ENCODE measurements around the gene DOK5. TPM values are rescaled to one million over a fixed set of nuclear protein-coding genes. Genes with fewer than 3 reads are reported as not detected.

DOK5 gene
- total RNA-seq, 1 donor from 2014 or later = 38.4 TPM

- Mint-ChIP-seq H3K27ac (no peak overlapping the region), H3K9me3 (no peaks in the 10 kb centered on the region), H3K27me3 (no peaks in the 10 kb centered on the region), H3K4me3 (no peak overlapping the region), H3K4me1 (no peaks in the 10 kb centered on the region), H3K36me3 (ENCODE audit: low read depth) (peaks cover 2% of the 10 kb centered on the region)
- intact Hi-C loops (cut with micrococcal nuclease) = no loop called here
- DNase-seq = no peak
These were observed 64.2 kb downstream of the DOK5 start for GRCh38 chr20:54539521-54540046.

GRCh38 chr20:54543369-54543768 is 68.0 kb downstream of the DOK5 start:
- H3K36me3 Mint-ChIP-seq (ENCODE audit: low read depth) = peaks cover 2% of the 10 kb centered on the region
- no peak for DNase-seq
- H3K9me3 Mint-ChIP-seq = no peaks in the 10 kb centered on the region
- H3K27me3 Mint-ChIP-seq = no peaks in the 10 kb centered on the region
- H3K4me3 Mint-ChIP-seq = no peak overlapping the region
- H3K4me1 Mint-ChIP-seq = no peaks in the 10 kb centered on the region
- no peak overlapping the region for H3K27ac Mint-ChIP-seq
- intact Hi-C loops (cut with micrococcal nuclease) = no loop called here

- no peak overlapping the region for H3K4me3 Mint-ChIP-seq
- intact Hi-C loops (cut with micrococcal nuclease) = no loop called here
- H3K27ac Mint-ChIP-seq = no peak overlapping the region
- peaks cover 2% of the 10 kb centered on the region for H3K4me1 Mint-ChIP-seq
- no peaks in the 10 kb centered on the region for H3K27me3 Mint-ChIP-seq
- peaks cover 2% of the 10 kb centered on the region for H3K36me3 Mint-ChIP-seq (ENCODE audit: low read depth)
- H3K9me3 Mint-ChIP-seq = no peaks in the 10 kb centered on the region
- DNase-seq = no peak
These were observed 70.4 kb downstream of the DOK5 start for GRCh38 chr20:54545676-54546358.

GRCh38 chr20:54548849-54549248 is 73.5 kb downstream of the DOK5 start:
- Mint-ChIP-seq H3K27me3 (no peaks in the 10 kb centered on the region), H3K4me1 (peaks cover 7% of the 10 kb centered on the region), H3K4me3 (no peak overlapping the region), H3K9me3 (no peaks in the 10 kb centered on the region), H3K36me3 (ENCODE audit: low read depth) (no peaks in the 10 kb centered on the region), H3K27ac (no peak overlapping the region)
- no peak for DNase-seq
- intact Hi-C loops (cut with micrococcal nuclease) = no loop called here

GRCh38 chr20:54549658-54550326 is 74.4 kb downstream of the DOK5 start:
- no peak for DNase-seq
- Mint-ChIP-seq H3K4me1 (peaks cover 7% of the 10 kb centered on the region), H3K36me3 (ENCODE audit: low read depth) (no peaks in the 10 kb centered on the region), H3K27ac (no peak overlapping the region), H3K9me3 (no peaks in the 10 kb centered on the region), H3K27me3 (no peaks in the 10 kb centered on the region), H3K4me3 (no peak overlapping the region)
- intact Hi-C loops (cut with micrococcal nuclease) = loop anchor here (1.0 kb wide), 1 partner anchor 75 kb away; no protein-coding TSS in a partner anchor

- no peak for DNase-seq
- Mint-ChIP-seq H3K27me3 (no peaks in the 10 kb centered on the region), H3K36me3 (ENCODE audit: low read depth) (no peaks in the 10 kb centered on the region), H3K4me3 (no peak overlapping the region), H3K27ac (peak overlapping the region; percentile 72), H3K4me1 (peaks cover 7% of the 10 kb centered on the region), H3K9me3 (no peaks in the 10 kb centered on the region)
- intact Hi-C loops (cut with micrococcal nuclease) = loop anchor here (1.0 kb wide), 1 partner anchor 77 kb away; no protein-coding TSS in a partner anchor
These were observed 75.5 kb downstream of the DOK5 start for GRCh38 chr20:54550776-54551396.

GRCh38 chr20:54554006-54554405 is 78.6 kb downstream of the DOK5 start:
- intact Hi-C loops (cut with micrococcal nuclease) = no loop called here
- Mint-ChIP-seq H3K4me1 (peaks cover 7% of the 10 kb centered on the region), H3K27ac (no peak overlapping the region), H3K27me3 (no peaks in the 10 kb centered on the region), H3K4me3 (no peak overlapping the region), H3K36me3 (ENCODE audit: low read depth) (no peaks in the 10 kb centered on the region), H3K9me3 (no peaks in the 10 kb centered on the region)
- no peak for DNase-seq

GRCh38 chr20:54555150-54555549 is 79.8 kb downstream of the DOK5 start:
- Mint-ChIP-seq H3K4me3 (no peak overlapping the region), H3K4me1 (peaks cover 7% of the 10 kb centered on the region), H3K9me3 (no peaks in the 10 kb centered on the region), H3K27ac (no peak overlapping the region), H3K36me3 (ENCODE audit: low read depth) (no peaks in the 10 kb centered on the region), H3K27me3 (no peaks in the 10 kb centered on the region)
- DNase-seq = no peak
- intact Hi-C loops (cut with micrococcal nuclease) = no loop called here

- DNase-seq = no peak
- Mint-ChIP-seq H3K4me1 (no peaks in the 10 kb centered on the region), H3K9me3 (no peaks in the 10 kb centered on the region), H3K27me3 (no peaks in the 10 kb centered on the region), H3K36me3 (ENCODE audit: low read depth) (peaks cover 2% of the 10 kb centered on the region), H3K4me3 (no peak overlapping the region), H3K27ac (no peak overlapping the region)
- intact Hi-C loops (cut with micrococcal nuclease) = no loop called here
These were observed 81.0 kb downstream of the DOK5 start for GRCh38 chr20:54556406-54556805.

- Mint-ChIP-seq H3K4me3 (no peak overlapping the region), H3K36me3 (ENCODE audit: low read depth) (peaks cover 2% of the 10 kb centered on the region), H3K27me3 (no peaks in the 10 kb centered on the region), H3K9me3 (no peaks in the 10 kb centered on the region), H3K4me1 (no peaks in the 10 kb centered on the region), H3K27ac (no peak overlapping the region)
- intact Hi-C loops (cut with micrococcal nuclease) = no loop called here
- no peak for DNase-seq
These were observed 82.6 kb downstream of the DOK5 start for GRCh38 chr20:54557806-54558590.

- no peaks in the 10 kb centered on the region for H3K27me3 Mint-ChIP-seq
- DNase-seq = no peak
- H3K9me3 Mint-ChIP-seq = no peaks in the 10 kb centered on the region
- H3K4me1 Mint-ChIP-seq = no peaks in the 10 kb centered on the region
- H3K27ac Mint-ChIP-seq = no peak overlapping the region
- no peak overlapping the region for H3K4me3 Mint-ChIP-seq
- H3K36me3 Mint-ChIP-seq (ENCODE audit: low read depth) = peaks cover 2% of the 10 kb centered on the region
- intact Hi-C loops (cut with micrococcal nuclease) = no loop called here
These were observed 84.5 kb downstream of the DOK5 start for GRCh38 chr20:54559890-54560289.

- intact Hi-C loops (cut with micrococcal nuclease) = no loop called here
- DNase-seq = no peak
- peaks cover 2% of the 10 kb centered on the region for H3K36me3 Mint-ChIP-seq (ENCODE audit: low read depth)
- H3K27me3 Mint-ChIP-seq = no peaks in the 10 kb centered on the region
- no peak overlapping the region for H3K27ac Mint-ChIP-seq
- no peaks in the 10 kb centered on the region for H3K9me3 Mint-ChIP-seq
- no peaks in the 10 kb centered on the region for H3K4me1 Mint-ChIP-seq
- no peak overlapping the region for H3K4me3 Mint-ChIP-seq
These were observed 85.0 kb downstream of the DOK5 start for GRCh38 chr20:54560357-54560756.

- H3K9me3 Mint-ChIP-seq = no peaks in the 10 kb centered on the region
- no peak for DNase-seq
- intact Hi-C loops (cut with micrococcal nuclease) = no loop called here
- H3K4me1 Mint-ChIP-seq = no peaks in the 10 kb centered on the region
- H3K4me3 Mint-ChIP-seq = no peak overlapping the region
- H3K36me3 Mint-ChIP-seq (ENCODE audit: low read depth) = peaks cover 2% of the 10 kb centered on the region
- no peak overlapping the region for H3K27ac Mint-ChIP-seq
- H3K27me3 Mint-ChIP-seq = no peaks in the 10 kb centered on the region
These were observed 89.9 kb downstream of the DOK5 start for GRCh38 chr20:54565255-54565654.
